SK-N-SH (cell line): ENCODE results near the gene VAMP8. TPM values are rescaled to one million over a fixed set of nuclear protein-coding genes. Genes with fewer than 3 reads are reported as not detected.

Source experiments
- ELF1 ChIP-seq: IDR thresholded peaks from 2 replicates; pipeline ENCODE4 v1.4.0; 2012
- EP300 ChIP-seq, 2 experiments: IDR thresholded peaks; 2 replicates each; pipeline versions ENCODE4 v1.4.0 to v1.6.1; 2012; ENCODE audit warnings: borderline replicate concordance in 1 of 2, low read depth in 1 of 2, low read length in 1 of 2
- EZH2phosphoT487 ChIP-seq: fragments of 200-600 bp; sonication (generic); IDR thresholded peaks from 2 replicates; pipeline ENCODE4 v1.6.1; 2017; ENCODE audit warnings: low read depth, mixed run types, mild to moderate bottlenecking, antibody characterized with exemption, moderate library complexity, borderline replicate concordance
- FOSL2 ChIP-seq: IDR thresholded peaks from 2 replicates; pipeline ENCODE4 v1.4.0; 2012; ENCODE audit warnings: low read depth, mild to moderate bottlenecking, moderate library complexity, borderline replicate concordance
- FOXJ3 ChIP-seq: sonication (generic); formaldehyde crosslinking; IDR thresholded peaks from 2 replicates; pipeline ENCODE4 v1.5.1; 2020; ENCODE audit warnings: mild to moderate bottlenecking, missing genetic modification reagents
- FOXM1 ChIP-seq: IDR thresholded peaks from 2 replicates; pipeline ENCODE4 v1.4.0; 2012; ENCODE audit warnings: low read depth, mild to moderate bottlenecking
- GATA2 ChIP-seq: sonication (generic); formaldehyde crosslinking; IDR thresholded peaks from 2 replicates; pipeline ENCODE4 v1.5.0; 2020; ENCODE audit warnings: mild to moderate bottlenecking, missing genetic modification reagents
- JUND ChIP-seq: IDR thresholded peaks from 2 replicates; pipeline ENCODE4 v1.4.0; 2012
- MAX ChIP-seq: IDR thresholded peaks from 2 replicates; pipeline ENCODE4 v1.4.0; 2012; ENCODE audit warnings: low read depth
- MEF2A ChIP-seq: IDR thresholded peaks from 2 replicates; pipeline ENCODE4 v1.4.0; 2012; ENCODE audit warnings: low read depth, borderline replicate concordance
- PBX3 ChIP-seq: IDR thresholded peaks from 2 replicates; pipeline ENCODE4; 2012
- RAD21 ChIP-seq: IDR thresholded peaks from 2 replicates; pipeline ENCODE4 v1.6.1; 2012; ENCODE audit warnings: mild to moderate bottlenecking, low read length
- RFX5 ChIP-seq: IDR thresholded peaks from 2 replicates; pipeline ENCODE4 v1.6.1; 2012; ENCODE audit warnings: mild to moderate bottlenecking, improper control_type of control experiment, low read length
- SIN3A ChIP-seq: IDR thresholded peaks from 2 replicates; pipeline ENCODE4 v1.6.1; 2012; ENCODE audit warnings: low read depth, mild to moderate bottlenecking, low read length, moderate library complexity, borderline replicate concordance
- SMC3 ChIP-seq: IDR thresholded peaks from 2 replicates; pipeline ENCODE4 v1.6.1; 2012; ENCODE audit warnings: low read depth, low read length, improper control_type of control experiment
- TEAD4 ChIP-seq: IDR thresholded peaks from 2 replicates; pipeline ENCODE4 v1.4.0; 2012; ENCODE audit warnings: mild to moderate bottlenecking, borderline replicate concordance; ENCODE audit not compliant: insufficient read depth
- YY1 ChIP-seq: IDR thresholded peaks from 2 replicates; pipeline ENCODE4 v1.4.0; 2012; ENCODE audit warnings: low read depth, mild to moderate bottlenecking
- polyA plus RNA-seq, 3 experiments: library from polyadenylated mRNA; depleted of rRNA; stranded (reverse); fragments of >200 nt; gene quantifications; 2 replicates each; pipeline ENCODE4 v1.2.3, GENCODE V29; 2012
- TF ChIP-seq, protein P1 (sequence below): IDR thresholded peaks from 2 replicates; pipeline ENCODE4 v1.6.1; 2012; ENCODE audit warnings: mild to moderate bottlenecking, low read depth, low read length, moderate library complexity

Gene VAMP8
- polyA plus RNA-seq, 1 of the 3 experiments (the other 2 are of a cell fraction): 0.72 TPM

GRCh38 chr2:85551698-85552678, 25.4 kb upstream of the VAMP8 start (continued):
- TF ChIP-seq, protein P1, sequence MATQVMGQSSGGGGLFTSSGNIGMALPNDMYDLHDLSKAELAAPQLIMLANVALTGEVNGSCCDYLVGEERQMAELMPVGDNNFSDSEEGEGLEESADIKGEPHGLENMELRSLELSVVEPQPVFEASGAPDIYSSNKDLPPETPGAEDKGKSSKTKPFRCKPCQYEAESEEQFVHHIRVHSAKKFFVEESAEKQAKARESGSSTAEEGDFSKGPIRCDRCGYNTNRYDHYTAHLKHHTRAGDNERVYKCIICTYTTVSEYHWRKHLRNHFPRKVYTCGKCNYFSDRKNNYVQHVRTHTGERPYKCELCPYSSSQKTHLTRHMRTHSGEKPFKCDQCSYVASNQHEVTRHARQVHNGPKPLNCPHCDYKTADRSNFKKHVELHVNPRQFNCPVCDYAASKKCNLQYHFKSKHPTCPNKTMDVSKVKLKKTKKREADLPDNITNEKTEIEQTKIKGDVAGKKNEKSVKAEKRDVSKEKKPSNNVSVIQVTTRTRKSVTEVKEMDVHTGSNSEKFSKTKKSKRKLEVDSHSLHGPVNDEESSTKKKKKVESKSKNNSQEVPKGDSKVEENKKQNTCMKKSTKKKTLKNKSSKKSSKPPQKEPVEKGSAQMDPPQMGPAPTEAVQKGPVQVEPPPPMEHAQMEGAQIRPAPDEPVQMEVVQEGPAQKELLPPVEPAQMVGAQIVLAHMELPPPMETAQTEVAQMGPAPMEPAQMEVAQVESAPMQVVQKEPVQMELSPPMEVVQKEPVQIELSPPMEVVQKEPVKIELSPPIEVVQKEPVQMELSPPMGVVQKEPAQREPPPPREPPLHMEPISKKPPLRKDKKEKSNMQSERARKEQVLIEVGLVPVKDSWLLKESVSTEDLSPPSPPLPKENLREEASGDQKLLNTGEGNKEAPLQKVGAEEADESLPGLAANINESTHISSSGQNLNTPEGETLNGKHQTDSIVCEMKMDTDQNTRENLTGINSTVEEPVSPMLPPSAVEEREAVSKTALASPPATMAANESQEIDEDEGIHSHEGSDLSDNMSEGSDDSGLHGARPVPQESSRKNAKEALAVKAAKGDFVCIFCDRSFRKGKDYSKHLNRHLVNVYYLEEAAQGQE: no peak
- TF ChIP-seq FOXJ3 (CRISPR knock-in tag) (no peak), RAD21 (peak; percentile 97), RFX5 (no peak), MAX (no peak), TEAD4 (no peak), EP300 (IDR thresholded peaks at IDR 0.05; ENCODE audit: borderline replicate concordance in 1 of 2, low read depth in 1 of 2, low read length in 1 of 2) (no peak), FOSL2 (no peak), SMC3 (peak; percentile 99), EZH2phosphoT487 (no peak), GATA2 (CRISPR knock-in tag) (no peak), YY1 (no peak), PBX3 (no peak), JUND (no peak), ELF1 (no peak), MEF2A (no peak), FOXM1 (no peak), SIN3A (0 out of 2 replicates have a peak, but pooled peaks have one; percentile 37)
